OCI-LY3 (cell line): ENCODE data around the gene DOHH.

Experiments
- EZH2phosphoT487 ChIP-seq: fragments of 200-600 bp; shearing (Covaris generic); IDR thresholded peaks from 2 replicates; pipeline ENCODE4 v1.6.1; 2018; ENCODE audit warnings: antibody characterized with exemption, mixed run types, low read depth
- TF ChIP-seq, protein P1 (sequence below): fragments of 200-600, 300-600 bp; sonication (generic); IDR thresholded peaks from 2 replicates; pipeline ENCODE4 v1.5.1; 2014; ENCODE audit warnings: antibody characterized with exemption, low read length, low read depth

DNA sequence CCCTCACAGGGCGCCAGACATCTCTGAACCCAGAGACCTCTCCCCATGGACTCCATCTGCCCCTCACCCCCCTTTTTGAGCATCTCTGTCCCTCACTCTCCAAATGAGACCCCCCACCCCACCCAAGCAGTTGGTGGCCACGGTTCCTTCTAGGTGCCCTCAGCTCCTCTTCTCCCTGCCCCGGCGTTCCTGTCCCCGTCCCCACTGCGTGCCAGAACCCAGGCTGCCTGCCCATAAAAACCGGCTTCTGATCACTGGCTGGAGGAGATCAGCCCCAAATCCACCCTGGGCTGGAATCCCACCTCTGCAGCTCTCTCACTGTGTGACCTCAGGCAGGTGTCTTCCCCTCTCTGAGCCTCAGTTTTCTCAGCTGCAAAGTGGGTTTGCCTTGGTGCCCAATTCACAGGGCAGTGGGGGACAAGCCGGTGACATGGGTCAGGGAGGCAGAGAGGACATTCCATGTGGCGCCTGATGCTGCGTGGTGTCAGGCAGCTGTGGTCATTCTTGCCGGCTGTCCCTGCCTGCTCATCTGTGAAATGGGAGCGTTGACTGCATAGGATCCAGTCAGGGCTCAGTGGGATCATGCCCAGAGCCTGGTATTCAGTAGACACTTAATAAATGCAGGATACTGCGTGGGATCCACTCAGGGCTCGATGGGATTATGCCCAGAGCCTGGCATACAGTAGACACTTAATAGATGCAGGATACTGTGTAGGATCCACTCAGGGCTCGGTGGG is 45.6 kb downstream of the DOHH start:
- TF ChIP-seq, protein P1, sequence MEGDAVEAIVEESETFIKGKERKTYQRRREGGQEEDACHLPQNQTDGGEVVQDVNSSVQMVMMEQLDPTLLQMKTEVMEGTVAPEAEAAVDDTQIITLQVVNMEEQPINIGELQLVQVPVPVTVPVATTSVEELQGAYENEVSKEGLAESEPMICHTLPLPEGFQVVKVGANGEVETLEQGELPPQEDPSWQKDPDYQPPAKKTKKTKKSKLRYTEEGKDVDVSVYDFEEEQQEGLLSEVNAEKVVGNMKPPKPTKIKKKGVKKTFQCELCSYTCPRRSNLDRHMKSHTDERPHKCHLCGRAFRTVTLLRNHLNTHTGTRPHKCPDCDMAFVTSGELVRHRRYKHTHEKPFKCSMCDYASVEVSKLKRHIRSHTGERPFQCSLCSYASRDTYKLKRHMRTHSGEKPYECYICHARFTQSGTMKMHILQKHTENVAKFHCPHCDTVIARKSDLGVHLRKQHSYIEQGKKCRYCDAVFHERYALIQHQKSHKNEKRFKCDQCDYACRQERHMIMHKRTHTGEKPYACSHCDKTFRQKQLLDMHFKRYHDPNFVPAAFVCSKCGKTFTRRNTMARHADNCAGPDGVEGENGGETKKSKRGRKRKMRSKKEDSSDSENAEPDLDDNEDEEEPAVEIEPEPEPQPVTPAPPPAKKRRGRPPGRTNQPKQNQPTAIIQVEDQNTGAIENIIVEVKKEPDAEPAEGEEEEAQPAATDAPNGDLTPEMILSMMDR, result no peak
- TF ChIP-seq EZH2phosphoT487, result no peak
